ENCODE results near the gene RBBP9.

- TF ChIP-seq CTCF (conservative IDR thresholded peaks at IDR 0.05; ENCODE audit: low read depth, low read length) (no peak), CHD1 (IDR thresholded peaks at IDR 0.05; ENCODE audit: low read depth, low read length) (no peak)
Measured at GRCh38 chr20:18504479-18505060, 7.5 kb upstream of the RBBP9 start.
